ENCODE data around the gene ARMC9.
"Not testable (repeated sequence)": the region's sequence is repeated elsewhere in the genome, so short reads cannot be mapped to it uniquely, and the experiment has no call there.

The ARMC9 gene

GRCh38 chr2:231387904-231388724, 189.7 kb downstream of the ARMC9 start:
- no peak for DNase-seq

GRCh38 chr2:231388725-231389346, 190.4 kb downstream of the ARMC9 start:
- no peak for DNase-seq

GRCh38 chr2:231390667-231391066, 192.2 kb downstream of the ARMC9 start:
- no peak for DNase-seq

GRCh38 chr2:231391981-231392380, 193.6 kb downstream of the ARMC9 start:
- no peak for DNase-seq

GRCh38 chr2:231392431-231393148, 194.2 kb downstream of the ARMC9 start:
- DNase-seq, result no peak

GRCh38 chr2:231393149-231394131, 195.0 kb downstream of the ARMC9 start:
- DNase-seq, result no peak

GRCh38 chr2:231394211-231395141, 196.0 kb downstream of the ARMC9 start:
- no peak for DNase-seq

- DNase-seq, result no peak
These were observed 197.0 kb downstream of the ARMC9 start, which contains the start of gene B3GNT7 for GRCh38 chr2:231395188-231396057. TSS of gene B3GNT7 (plus strand) at chr2:231395710. CDS start at chr2:231395804, 94 bp downstream.

GRCh38 chr2:231396058-231396821, 197.8 kb downstream of the ARMC9 start:
- DNase-seq, result no peak

GRCh38 chr2:231397011-231397927, 198.8 kb downstream of the ARMC9 start:
- no peak for DNase-seq

- DNase-seq, result no peak
These were observed 199.5 kb downstream of the ARMC9 start for GRCh38 chr2:231397928-231398294.

GRCh38 chr2:231398585-231398984, 200.2 kb downstream of the ARMC9 start:
- no peak for DNase-seq

GRCh38 chr2:231399046-231399852, 200.8 kb downstream of the ARMC9 start:
- DNase-seq, result no peak

GRCh38 chr2:231399853-231400680, 201.6 kb downstream of the ARMC9 start:
- no peak for DNase-seq

- DNase-seq, result not testable (repeated sequence)
These were observed 202.2 kb downstream of the ARMC9 start for GRCh38 chr2:231400681-231401080.

- not testable (repeated sequence) for DNase-seq
These were observed 202.7 kb downstream of the ARMC9 start for GRCh38 chr2:231401101-231401500.

Data from cerebellar nuclear complex (tissue), 1 donor.